ENCODE measurements around the gene CNTNAP1.
"Not testable (repeated sequence)": the region's sequence is repeated elsewhere in the genome, so short reads cannot be mapped to it uniquely, and the experiment has no call there.

The CNTNAP1 gene

GRCh38 chr17:42704490-42704836 is 22.1 kb downstream of the CNTNAP1 start:
- WGBS, 2 experiments (ENCODE audit: insufficient coverage in 2 of 2): 98 to 100% methylated on average over 4 to 5 of the region's 5 CpGs
- no peak overlapping the region for H3K27ac ChIP-seq (ENCODE audit: low read depth, low read length, severe bottlenecking)
- peaks cover 78% of the 10 kb centered on the region for H3K36me3 ChIP-seq (ENCODE audit: control insufficient read depth, insufficient read depth, low read length)

DNA sequence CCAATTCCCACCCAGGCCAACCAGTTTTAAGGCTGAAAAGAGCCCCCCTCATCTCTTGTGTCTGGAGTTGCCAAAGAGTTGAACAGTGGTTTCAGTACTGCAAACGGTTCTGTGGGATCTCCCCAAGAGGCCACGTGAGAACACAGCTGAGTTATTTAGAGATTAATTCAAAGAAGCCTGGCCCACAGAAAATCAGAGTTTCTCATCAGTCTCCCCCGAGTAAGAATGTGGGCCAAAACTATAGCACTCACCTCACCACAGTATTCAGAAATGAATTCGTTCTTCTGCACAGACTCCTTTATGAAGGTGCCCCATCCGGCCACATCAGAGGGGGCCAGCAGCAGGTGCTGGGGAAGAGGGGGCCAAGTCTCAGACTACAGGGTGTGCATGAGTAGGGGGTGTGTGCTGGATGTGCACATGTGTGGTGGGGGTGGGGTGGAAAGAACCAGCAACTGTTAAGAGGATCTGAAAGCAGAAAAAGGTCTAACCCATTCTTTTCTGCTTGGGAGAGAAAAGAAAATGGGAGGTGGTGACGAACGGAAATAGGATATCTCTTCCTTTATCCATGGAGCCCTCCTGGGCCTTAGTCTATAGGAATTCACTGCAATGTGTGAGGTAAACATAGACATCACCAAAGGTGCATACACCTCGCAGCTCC is 22.6 kb downstream of the CNTNAP1 start:
- H3K4me3 ChIP-seq (ENCODE audit: extremely low read depth, insufficient read depth, low read length, poor library complexity, severe bottlenecking): no peak overlapping the region
- no peaks in the 10 kb centered on the region for H3K9me3 ChIP-seq (ENCODE audit: control insufficient read depth, low read length)
- 88 to 100% methylated on average over 6 to 7 of the region's 8 CpGs for WGBS, 2 experiments (ENCODE audit: insufficient coverage in 2 of 2)
- no peaks in the 10 kb centered on the region for H3K4me1 ChIP-seq (ENCODE audit: control insufficient read depth, insufficient read depth, low read length, poor library complexity, severe bottlenecking)
- no peak overlapping the region for H3K27ac ChIP-seq (ENCODE audit: low read depth, low read length, severe bottlenecking)
- H3K36me3 ChIP-seq (ENCODE audit: control insufficient read depth, insufficient read depth, low read length): peaks cover 78% of the 10 kb centered on the region

More at GRCh38 chr17:42704490-42704836, 22.1 kb downstream of the CNTNAP1 start:
- H3K4me3 ChIP-seq (ENCODE audit: extremely low read depth, insufficient read depth, low read length, poor library complexity, severe bottlenecking): no peak overlapping the region
- H3K9me3 ChIP-seq (ENCODE audit: control insufficient read depth, low read length): no peaks in the 10 kb centered on the region
- no peaks in the 10 kb centered on the region for H3K4me1 ChIP-seq (ENCODE audit: control insufficient read depth, insufficient read depth, low read length, poor library complexity, severe bottlenecking)

DNA sequence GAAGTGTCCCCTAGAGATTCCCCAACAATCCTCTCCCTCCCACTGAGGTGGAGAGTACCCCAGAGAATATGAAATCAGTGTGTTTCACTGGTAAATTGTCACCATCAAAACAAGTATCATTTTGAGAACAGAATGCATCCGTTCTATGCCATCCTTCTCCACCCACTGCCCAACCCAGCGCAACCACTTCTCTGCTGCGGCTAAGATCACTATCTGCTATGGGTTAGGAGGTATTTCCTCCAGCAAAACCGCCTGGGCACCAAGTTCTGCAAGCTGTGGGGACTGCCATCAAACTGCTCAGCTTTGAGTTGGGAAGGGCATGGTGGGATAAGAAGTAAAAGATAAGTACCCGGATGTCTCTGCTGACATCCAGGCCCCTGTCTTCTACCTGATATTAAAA is 24.4 kb downstream of the CNTNAP1 start:
- no peak overlapping the region for H3K27ac ChIP-seq (ENCODE audit: low read depth, low read length, severe bottlenecking)
- no peak overlapping the region for H3K4me3 ChIP-seq (ENCODE audit: extremely low read depth, insufficient read depth, low read length, poor library complexity, severe bottlenecking)
- 75 to 79% methylated on average over 1 to 3 of the region's 5 CpGs for WGBS, 2 experiments (ENCODE audit: insufficient coverage in 2 of 2)
- no peaks in the 10 kb centered on the region for H3K9me3 ChIP-seq (ENCODE audit: control insufficient read depth, low read length)
- H3K36me3 ChIP-seq (ENCODE audit: control insufficient read depth, insufficient read depth, low read length): peaks cover 84% of the 10 kb centered on the region
- H3K4me1 ChIP-seq (ENCODE audit: control insufficient read depth, insufficient read depth, low read length, poor library complexity, severe bottlenecking): no peaks in the 10 kb centered on the region

DNA sequence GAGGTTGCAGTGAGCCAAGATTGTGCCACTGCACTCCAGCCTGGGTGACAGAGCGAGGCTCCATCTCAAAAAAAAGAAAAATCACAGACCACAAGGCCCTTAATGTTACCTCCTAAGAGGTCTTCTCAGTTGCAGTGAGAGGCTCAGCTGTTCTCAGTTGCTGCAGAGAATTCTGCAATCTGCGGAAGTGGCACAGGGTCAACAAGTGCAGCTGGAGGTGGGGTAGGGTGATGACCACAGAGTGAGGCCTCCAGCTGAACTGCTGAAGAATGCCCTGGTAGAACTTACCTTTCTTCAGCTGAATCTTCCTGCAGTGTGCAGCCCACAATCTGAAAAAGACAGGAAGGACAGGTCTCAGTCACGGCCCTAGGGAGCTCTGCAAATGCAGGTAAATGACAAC is 26.3 kb downstream of the CNTNAP1 start:
- 94 to 100% methylated on average over 2 of the region's 3 CpGs for whole genome bisulfite sequencing, 2 experiments (ENCODE audit: insufficient coverage in 2 of 2)
- Histone ChIP-seq H3K4me1 (ENCODE audit: control insufficient read depth, insufficient read depth, low read length, poor library complexity, severe bottlenecking) (no peaks in the 10 kb centered on the region), H3K36me3 (ENCODE audit: control insufficient read depth, insufficient read depth, low read length) (peaks cover 90% of the 10 kb centered on the region), H3K27ac (ENCODE audit: low read depth, low read length, severe bottlenecking) (no peak overlapping the region), H3K9me3 (ENCODE audit: control insufficient read depth, low read length) (no peaks in the 10 kb centered on the region), H3K4me3 (ENCODE audit: extremely low read depth, insufficient read depth, low read length, poor library complexity, severe bottlenecking) (no peak overlapping the region)

DNA sequence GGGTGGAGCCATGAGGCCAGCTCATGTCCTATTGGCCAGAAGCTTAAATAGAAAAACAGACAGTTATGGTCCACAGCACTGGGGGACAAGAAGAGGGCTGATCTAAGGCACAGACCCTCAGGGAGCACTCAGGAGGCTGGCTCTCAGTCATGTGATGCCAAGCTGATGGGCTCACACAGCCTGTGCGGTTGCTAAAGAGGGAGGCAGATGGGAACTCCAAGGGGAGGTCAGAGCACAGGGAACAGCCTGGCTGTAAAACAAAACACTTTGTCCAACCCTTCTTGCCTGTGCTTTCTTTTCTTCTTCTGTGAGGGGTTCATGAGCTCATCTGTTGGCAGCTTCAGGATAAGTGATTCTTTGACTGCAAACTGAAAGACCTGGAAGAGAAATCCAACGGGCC is 27.2 kb downstream of the CNTNAP1 start:
- Histone ChIP-seq H3K27ac (ENCODE audit: low read depth, low read length, severe bottlenecking) (no peak overlapping the region), H3K36me3 (ENCODE audit: control insufficient read depth, insufficient read depth, low read length) (peaks cover 81% of the 10 kb centered on the region), H3K9me3 (ENCODE audit: control insufficient read depth, low read length) (no peaks in the 10 kb centered on the region), H3K4me3 (ENCODE audit: extremely low read depth, insufficient read depth, low read length, poor library complexity, severe bottlenecking) (no peak overlapping the region), H3K4me1 (ENCODE audit: control insufficient read depth, insufficient read depth, low read length, poor library complexity, severe bottlenecking) (no peaks in the 10 kb centered on the region)
- 88 to 95% methylated on average over 1 to 2 of the region's 2 CpGs for WGBS, 2 experiments (ENCODE audit: insufficient coverage in 2 of 2)

DNA sequence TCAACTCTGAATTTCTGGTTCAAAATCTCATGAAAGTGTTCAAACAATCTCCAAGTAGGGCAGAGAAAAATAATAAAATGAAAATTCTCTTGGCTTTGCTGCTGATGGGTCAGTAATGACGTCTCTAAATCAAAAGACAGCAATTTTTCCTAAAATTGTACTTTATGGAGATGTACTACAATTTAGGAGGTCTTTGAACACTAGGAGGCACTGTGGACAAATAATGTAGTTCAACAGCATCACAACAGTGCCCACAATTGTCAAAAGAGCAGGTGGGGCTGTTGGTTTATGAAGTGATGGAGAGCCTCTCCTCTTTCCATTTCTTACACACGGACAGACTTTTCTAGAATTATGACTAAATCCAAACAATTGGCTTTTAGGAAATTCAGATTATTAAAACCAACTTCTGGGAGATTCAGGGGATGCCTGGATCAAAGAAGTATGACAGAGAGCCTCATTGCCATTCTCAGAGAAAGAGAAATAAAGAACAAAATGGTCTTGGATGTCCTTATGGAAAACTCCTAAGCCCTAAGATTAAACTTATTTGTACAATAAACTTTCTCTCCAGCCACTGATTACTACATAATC is 38.8 kb downstream of the CNTNAP1 start:
- Histone ChIP-seq H3K4me3 (ENCODE audit: extremely low read depth, insufficient read depth, low read length, poor library complexity, severe bottlenecking) (no peak overlapping the region), H3K27ac (ENCODE audit: low read depth, low read length, severe bottlenecking) (no peak overlapping the region), H3K36me3 (ENCODE audit: control insufficient read depth, insufficient read depth, low read length) (peaks cover 52% of the 10 kb centered on the region), H3K4me1 (ENCODE audit: control insufficient read depth, insufficient read depth, low read length, poor library complexity, severe bottlenecking) (no peaks in the 10 kb centered on the region), H3K9me3 (ENCODE audit: control insufficient read depth, low read length) (no peaks in the 10 kb centered on the region)
- WGBS, 2 experiments (ENCODE audit: insufficient coverage in 2 of 2): 40% methylated on average over 1 of the region's 2 CpGs; no CpG with 5 or more reads in 1 of the 2 experiments

DNA sequence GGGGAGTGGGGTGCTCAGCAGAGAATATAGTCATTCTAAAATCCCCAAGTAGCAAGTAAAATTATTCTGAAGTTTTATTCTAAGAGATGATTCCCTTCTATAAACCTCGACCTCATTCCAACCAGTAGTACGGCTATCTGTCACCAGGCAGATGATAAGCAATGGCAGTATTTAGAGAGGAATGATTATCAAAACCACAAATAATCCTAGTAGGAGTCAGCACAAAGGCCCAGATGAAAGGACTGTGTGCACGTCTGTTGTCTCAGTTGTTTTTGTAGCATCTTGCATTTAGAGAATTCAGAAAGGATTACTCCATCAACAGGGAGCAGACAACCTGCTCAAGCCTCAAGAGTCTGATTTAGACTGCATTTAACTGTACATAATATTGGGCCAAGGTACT is 41.3 kb downstream of the CNTNAP1 start:
- H3K9me3 ChIP-seq (ENCODE audit: control insufficient read depth, low read length): no peaks in the 10 kb centered on the region
- H3K4me1 ChIP-seq (ENCODE audit: control insufficient read depth, insufficient read depth, low read length, poor library complexity, severe bottlenecking): no peaks in the 10 kb centered on the region
- 86% methylated on average over 1 of the region's 3 CpGs; no CpG with 5 or more reads in 1 of the 2 experiments for WGBS, 2 experiments (ENCODE audit: insufficient coverage in 2 of 2)
- no peak overlapping the region for H3K27ac ChIP-seq (ENCODE audit: low read depth, low read length, severe bottlenecking)
- H3K36me3 ChIP-seq (ENCODE audit: control insufficient read depth, insufficient read depth, low read length): peaks cover 47% of the 10 kb centered on the region
- no peak overlapping the region for H3K4me3 ChIP-seq (ENCODE audit: extremely low read depth, insufficient read depth, low read length, poor library complexity, severe bottlenecking)

GRCh38 chr17:42725143-42725542 is 42.8 kb downstream of the CNTNAP1 start:
- Histone ChIP-seq H3K4me3 (ENCODE audit: extremely low read depth, insufficient read depth, low read length, poor library complexity, severe bottlenecking) (no peak overlapping the region), H3K36me3 (ENCODE audit: control insufficient read depth, insufficient read depth, low read length) (peaks cover 46% of the 10 kb centered on the region), H3K4me1 (ENCODE audit: control insufficient read depth, insufficient read depth, low read length, poor library complexity, severe bottlenecking) (no peaks in the 10 kb centered on the region), H3K9me3 (ENCODE audit: control insufficient read depth, low read length) (no peaks in the 10 kb centered on the region), H3K27ac (ENCODE audit: low read depth, low read length, severe bottlenecking) (no peak overlapping the region)
- 97 to 100% methylated on average over 3 to 5 of the region's 6 CpGs for WGBS, 2 experiments (ENCODE audit: insufficient coverage in 2 of 2)

DNA sequence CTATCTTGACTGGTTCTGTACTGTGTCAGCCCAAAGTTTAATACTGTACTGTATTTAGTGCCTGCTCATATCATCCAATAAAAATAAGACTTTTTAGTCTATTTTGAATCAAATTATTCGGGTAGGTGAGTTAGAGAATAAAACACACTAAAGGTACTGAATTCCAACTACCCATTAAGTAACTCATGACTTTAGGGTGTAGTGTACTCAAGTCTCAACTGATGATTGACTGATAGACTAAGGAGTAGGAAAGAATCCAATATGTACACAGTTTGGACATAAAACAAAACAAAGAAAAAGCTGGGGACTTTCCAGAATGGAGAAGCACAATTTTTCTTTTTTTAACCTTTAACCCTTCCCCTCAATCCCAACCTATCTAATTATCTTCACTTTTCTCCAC is 58.4 kb downstream of the CNTNAP1 start:
- Histone ChIP-seq H3K36me3 (ENCODE audit: control insufficient read depth, insufficient read depth, low read length) (peaks cover 4% of the 10 kb centered on the region), H3K9me3 (ENCODE audit: control insufficient read depth, low read length) (peaks cover 5% of the 10 kb centered on the region), H3K27ac (ENCODE audit: low read depth, low read length, severe bottlenecking) (no peak overlapping the region), H3K4me3 (ENCODE audit: extremely low read depth, insufficient read depth, low read length, poor library complexity, severe bottlenecking) (no peak overlapping the region), H3K4me1 (ENCODE audit: control insufficient read depth, insufficient read depth, low read length, poor library complexity, severe bottlenecking) (peaks cover 6% of the 10 kb centered on the region)
- no CpG with 5 or more reads among the region's 1 CpG for WGBS, 2 experiments (ENCODE audit: insufficient coverage in 2 of 2)

DNA sequence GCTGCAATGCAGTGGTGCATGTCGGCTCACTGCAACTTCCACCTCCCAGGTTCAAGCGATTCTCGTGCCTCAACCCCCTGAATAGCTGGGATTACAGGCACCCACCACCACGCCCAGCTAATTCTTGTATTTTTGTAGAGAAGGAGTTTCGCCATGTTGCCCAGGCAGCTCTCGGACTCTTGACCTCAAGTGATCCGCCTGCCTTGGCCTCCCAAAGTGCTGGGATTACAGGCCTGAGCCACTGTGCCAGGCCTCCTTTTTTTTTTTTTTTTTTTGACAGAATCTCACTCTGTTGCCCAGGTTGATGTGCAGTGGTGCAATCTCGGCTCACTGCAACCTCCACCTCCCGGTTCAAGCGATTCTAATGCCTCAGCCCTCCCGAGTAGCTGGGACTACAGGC is 60.6 kb downstream of the CNTNAP1 start:
- H3K4me3 ChIP-seq (ENCODE audit: extremely low read depth, insufficient read depth, low read length, poor library complexity, severe bottlenecking); H3K4me1 ChIP-seq (ENCODE audit: control insufficient read depth, insufficient read depth, low read length, poor library complexity, severe bottlenecking); H3K9me3 ChIP-seq (ENCODE audit: control insufficient read depth, low read length); H3K27ac ChIP-seq (ENCODE audit: low read depth, low read length, severe bottlenecking); H3K36me3 ChIP-seq (ENCODE audit: control insufficient read depth, insufficient read depth, low read length): not testable (repeated sequence)
- WGBS, 2 experiments (ENCODE audit: insufficient coverage in 2 of 2): 96 to 100% methylated on average over 6 to 8 of the region's 11 CpGs

DNA sequence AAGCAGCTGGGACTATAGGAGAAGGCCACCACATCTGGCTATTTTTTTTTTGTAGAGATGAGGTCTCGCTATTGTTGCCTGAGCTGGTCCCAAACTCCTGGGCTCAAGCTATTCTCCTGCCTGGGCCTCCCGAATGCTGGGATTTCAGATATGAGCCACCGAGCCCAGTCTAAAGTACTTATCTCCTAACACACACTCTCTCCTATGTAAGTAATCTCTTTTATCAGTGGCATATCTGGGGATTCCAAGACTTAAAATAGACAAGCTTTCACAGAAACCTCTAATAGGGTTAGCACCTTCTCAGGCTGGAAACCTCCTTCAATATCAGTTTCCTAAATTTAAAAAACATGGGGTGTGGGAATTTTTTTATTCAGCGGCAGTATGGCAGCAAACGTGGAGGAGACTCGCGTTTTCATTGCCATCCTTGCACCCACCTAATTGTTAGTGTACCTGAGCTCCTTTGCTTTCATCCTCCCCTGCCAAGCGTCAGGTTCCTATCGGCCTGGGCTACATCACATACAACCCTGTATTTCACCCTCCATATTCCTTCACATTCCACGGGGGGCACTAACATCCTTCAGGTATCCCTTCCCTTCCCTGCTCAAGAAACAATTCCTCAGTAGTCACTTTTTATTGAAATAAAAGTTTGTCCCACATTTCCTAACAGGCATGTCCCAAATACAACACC is 61.4 kb downstream of the CNTNAP1 start:
- Histone ChIP-seq H3K27ac (ENCODE audit: low read depth, low read length, severe bottlenecking) (peak overlapping the region; percentile 80), H3K9me3 (ENCODE audit: control insufficient read depth, low read length) (peaks cover 5% of the 10 kb centered on the region), H3K36me3 (ENCODE audit: control insufficient read depth, insufficient read depth, low read length) (peaks cover 4% of the 10 kb centered on the region), H3K4me1 (ENCODE audit: control insufficient read depth, insufficient read depth, low read length, poor library complexity, severe bottlenecking) (peaks cover 6% of the 10 kb centered on the region), H3K4me3 (ENCODE audit: extremely low read depth, insufficient read depth, low read length, poor library complexity, severe bottlenecking) (peak overlapping the region; percentile 67)
- WGBS, 2 experiments (ENCODE audit: insufficient coverage in 2 of 2): 50 to 78% methylated on average over 5 to 9 of the region's 10 CpGs
